ENCODE data around the gene TATDN2. TPM values are rescaled to one million over a fixed set of nuclear protein-coding genes. Genes with fewer than 3 reads are reported as not detected.

TATDN2 gene
- total RNA-seq, 1 experiment from 2014 or later: 30.4 TPM

- no peak overlapping the region for H3K27ac ChIP-seq (ENCODE audit: low read length)
- CTCF ChIA-PET: no interaction called here
- intact Hi-C loops (cut with micrococcal nuclease; ENCODE audit: unreplicated experiment): no loop called here
Measured at GRCh38 chr3:10310578-10310977, 62.3 kb downstream of the TATDN2 start.

DNA sequence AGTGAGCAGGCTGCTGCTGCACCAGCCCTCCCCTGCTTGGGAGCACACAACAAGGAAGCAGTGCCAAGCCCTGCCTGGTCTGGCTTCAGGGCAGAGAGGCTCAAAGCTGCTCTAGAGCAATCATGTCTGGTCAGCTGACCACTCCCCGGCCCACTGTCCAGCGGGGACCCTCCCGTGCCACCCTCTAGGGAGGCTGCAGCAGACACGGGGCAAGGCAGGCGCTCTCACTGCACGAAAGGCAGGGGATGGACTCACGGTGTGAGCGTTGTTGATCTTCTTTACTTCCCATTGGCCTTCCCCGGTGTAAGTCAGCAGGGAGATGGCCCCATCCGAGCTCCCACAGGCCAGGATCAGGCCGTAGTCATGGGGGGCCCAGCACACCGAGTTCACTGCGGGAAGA lies 63.5 kb downstream of the TATDN2 start:
- POLR2A ChIA-PET: no interaction called here

More at GRCh38 chr3:10310578-10310977, 62.3 kb downstream of the TATDN2 start:
- no peaks in the 10 kb centered on the region for H3K4me1 ChIP-seq (ENCODE audit: control insufficient read depth, insufficient read depth, low read length)
- no peak for ATAC-seq
- BruUV-seq (replicated peaks): no TSS peak
- no peaks in the 10 kb centered on the region; the same call in none of the 2 replicates for H3K36me3 ChIP-seq (ENCODE audit: control insufficient read depth, insufficient read depth, low read length)
- no peaks in the 10 kb centered on the region for H3K27me3 ChIP-seq (ENCODE audit: control insufficient read depth, insufficient read depth, low read length)
- DNase-seq (ENCODE audit: low read depth, low spot score): no peak
- H3K4me3 ChIP-seq (ENCODE audit: low read depth in 2 of 2, low read length in 2 of 2): no peak overlapping the region
- TF ChIP-seq, protein P1, sequence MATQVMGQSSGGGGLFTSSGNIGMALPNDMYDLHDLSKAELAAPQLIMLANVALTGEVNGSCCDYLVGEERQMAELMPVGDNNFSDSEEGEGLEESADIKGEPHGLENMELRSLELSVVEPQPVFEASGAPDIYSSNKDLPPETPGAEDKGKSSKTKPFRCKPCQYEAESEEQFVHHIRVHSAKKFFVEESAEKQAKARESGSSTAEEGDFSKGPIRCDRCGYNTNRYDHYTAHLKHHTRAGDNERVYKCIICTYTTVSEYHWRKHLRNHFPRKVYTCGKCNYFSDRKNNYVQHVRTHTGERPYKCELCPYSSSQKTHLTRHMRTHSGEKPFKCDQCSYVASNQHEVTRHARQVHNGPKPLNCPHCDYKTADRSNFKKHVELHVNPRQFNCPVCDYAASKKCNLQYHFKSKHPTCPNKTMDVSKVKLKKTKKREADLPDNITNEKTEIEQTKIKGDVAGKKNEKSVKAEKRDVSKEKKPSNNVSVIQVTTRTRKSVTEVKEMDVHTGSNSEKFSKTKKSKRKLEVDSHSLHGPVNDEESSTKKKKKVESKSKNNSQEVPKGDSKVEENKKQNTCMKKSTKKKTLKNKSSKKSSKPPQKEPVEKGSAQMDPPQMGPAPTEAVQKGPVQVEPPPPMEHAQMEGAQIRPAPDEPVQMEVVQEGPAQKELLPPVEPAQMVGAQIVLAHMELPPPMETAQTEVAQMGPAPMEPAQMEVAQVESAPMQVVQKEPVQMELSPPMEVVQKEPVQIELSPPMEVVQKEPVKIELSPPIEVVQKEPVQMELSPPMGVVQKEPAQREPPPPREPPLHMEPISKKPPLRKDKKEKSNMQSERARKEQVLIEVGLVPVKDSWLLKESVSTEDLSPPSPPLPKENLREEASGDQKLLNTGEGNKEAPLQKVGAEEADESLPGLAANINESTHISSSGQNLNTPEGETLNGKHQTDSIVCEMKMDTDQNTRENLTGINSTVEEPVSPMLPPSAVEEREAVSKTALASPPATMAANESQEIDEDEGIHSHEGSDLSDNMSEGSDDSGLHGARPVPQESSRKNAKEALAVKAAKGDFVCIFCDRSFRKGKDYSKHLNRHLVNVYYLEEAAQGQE (IDR thresholded peaks at IDR 0.05; ENCODE audit: insufficient read depth in 1 of 2, low read depth in 2 of 2, low read length in 1 of 2): no peak
- TF ChIP-seq, protein P2, sequence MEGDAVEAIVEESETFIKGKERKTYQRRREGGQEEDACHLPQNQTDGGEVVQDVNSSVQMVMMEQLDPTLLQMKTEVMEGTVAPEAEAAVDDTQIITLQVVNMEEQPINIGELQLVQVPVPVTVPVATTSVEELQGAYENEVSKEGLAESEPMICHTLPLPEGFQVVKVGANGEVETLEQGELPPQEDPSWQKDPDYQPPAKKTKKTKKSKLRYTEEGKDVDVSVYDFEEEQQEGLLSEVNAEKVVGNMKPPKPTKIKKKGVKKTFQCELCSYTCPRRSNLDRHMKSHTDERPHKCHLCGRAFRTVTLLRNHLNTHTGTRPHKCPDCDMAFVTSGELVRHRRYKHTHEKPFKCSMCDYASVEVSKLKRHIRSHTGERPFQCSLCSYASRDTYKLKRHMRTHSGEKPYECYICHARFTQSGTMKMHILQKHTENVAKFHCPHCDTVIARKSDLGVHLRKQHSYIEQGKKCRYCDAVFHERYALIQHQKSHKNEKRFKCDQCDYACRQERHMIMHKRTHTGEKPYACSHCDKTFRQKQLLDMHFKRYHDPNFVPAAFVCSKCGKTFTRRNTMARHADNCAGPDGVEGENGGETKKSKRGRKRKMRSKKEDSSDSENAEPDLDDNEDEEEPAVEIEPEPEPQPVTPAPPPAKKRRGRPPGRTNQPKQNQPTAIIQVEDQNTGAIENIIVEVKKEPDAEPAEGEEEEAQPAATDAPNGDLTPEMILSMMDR (IDR thresholded peaks at IDR 0.05): no peak
- no peak for TF ChIP-seq SIN3A (IDR thresholded peaks at IDR 0.05; ENCODE audit: borderline replicate concordance, insufficient read depth, low read depth, low read length)
- no peak for TF ChIP-seq POLR2AphosphoS5 (IDR thresholded peaks at IDR 0.05; ENCODE audit: low read depth, low read length)
- TF ChIP-seq TCF7L2 (IDR thresholded peaks at IDR 0.05; ENCODE audit: low read depth, low read length): no peak
- in situ Hi-C loops (cut with HindIII; ENCODE audit: low pct_unique_long_range_greater_than_20kb, low sequenced_read_pairs): no loop called here
- no peaks in the 10 kb centered on the region for H3K9me3 ChIP-seq (ENCODE audit: control insufficient read depth, insufficient read depth, low read depth, low read length)
- POLR2A ChIA-PET: no interaction called here

More for the DNA sequence above, 63.5 kb downstream of the TATDN2 start:
- Histone ChIP-seq H3K4me1 (ENCODE audit: control insufficient read depth, insufficient read depth, low read length) (no peaks in the 10 kb centered on the region), H3K27ac (ENCODE audit: low read length) (no peak overlapping the region), H3K4me3 (ENCODE audit: low read depth in 2 of 2, low read length in 2 of 2) (no peak overlapping the region), H3K9me3 (ENCODE audit: control insufficient read depth, insufficient read depth, low read depth, low read length) (no peaks in the 10 kb centered on the region), H3K27me3 (ENCODE audit: control insufficient read depth, insufficient read depth, low read length) (no peaks in the 10 kb centered on the region), H3K36me3 (ENCODE audit: control insufficient read depth, insufficient read depth, low read length) (no peaks in the 10 kb centered on the region; the same call in none of the 2 replicates)
- ATAC-seq (peak; percentile 47; the same call in 1 of the 2 replicates), DNase-seq (ENCODE audit: low read depth, low spot score) (no peak)
- BruUV-seq (replicated peaks): no TSS peak
- in situ Hi-C loops (cut with HindIII; ENCODE audit: low pct_unique_long_range_greater_than_20kb, low sequenced_read_pairs) (no loop called here), intact Hi-C loops (cut with micrococcal nuclease; ENCODE audit: unreplicated experiment) (no loop called here)
- CTCF ChIA-PET: no interaction called here
- TF ChIP-seq, protein P1 (IDR thresholded peaks at IDR 0.05; ENCODE audit: insufficient read depth in 1 of 2, low read depth in 2 of 2, low read length in 1 of 2): no peak
- TF ChIP-seq TCF7L2 (IDR thresholded peaks at IDR 0.05; ENCODE audit: low read depth, low read length) (no peak), POLR2AphosphoS5 (IDR thresholded peaks at IDR 0.05; ENCODE audit: low read depth, low read length) (no peak), SIN3A (IDR thresholded peaks at IDR 0.05; ENCODE audit: borderline replicate concordance, insufficient read depth, low read depth, low read length) (no peak)
- TF ChIP-seq, protein P2 (IDR thresholded peaks at IDR 0.05): no peak
